ENCODE results near the gene PTPRD.
A peak's percentile ranks its signal among the peaks of the same experiment; 100 is the strongest.

- TF ChIP-seq EZH2 (IDR thresholded peaks at IDR 0.05; ENCODE audit: low read length, missing control alignments) (no peak), CTCF (conservative IDR thresholded peaks at IDR 0.05 in 1 of 2, IDR thresholded peaks at IDR 0.05 in 1 of 2; ENCODE audit: low read depth in 1 of 2, low read length in 2 of 2) (peak in 1 of 2 donors; percentile 36)
Measured at GRCh38 chr9:8860925-8861324, 1751.9 kb downstream of the PTPRD start.

All from fibroblast of lung (primary cell).